HG03378 (cell line): ENCODE measurements around the gene EDNRA.

Experiments
- ATAC-seq: cut with Tn5 transposase; IDR thresholded peaks from one replicate; pipeline ENCODE4 v1.9.1; 2021; ENCODE audit warnings: mild to moderate bottlenecking, moderate library complexity; ENCODE audit not compliant: unreplicated experiment

The EDNRA gene

GRCh38 chr4:147538711-147539110, 57.8 kb downstream of the EDNRA start:
- ATAC-seq = no peak

GRCh38 chr4:147539959-147540358, 59.1 kb downstream of the EDNRA start:
- no peak for ATAC-seq

DNA sequence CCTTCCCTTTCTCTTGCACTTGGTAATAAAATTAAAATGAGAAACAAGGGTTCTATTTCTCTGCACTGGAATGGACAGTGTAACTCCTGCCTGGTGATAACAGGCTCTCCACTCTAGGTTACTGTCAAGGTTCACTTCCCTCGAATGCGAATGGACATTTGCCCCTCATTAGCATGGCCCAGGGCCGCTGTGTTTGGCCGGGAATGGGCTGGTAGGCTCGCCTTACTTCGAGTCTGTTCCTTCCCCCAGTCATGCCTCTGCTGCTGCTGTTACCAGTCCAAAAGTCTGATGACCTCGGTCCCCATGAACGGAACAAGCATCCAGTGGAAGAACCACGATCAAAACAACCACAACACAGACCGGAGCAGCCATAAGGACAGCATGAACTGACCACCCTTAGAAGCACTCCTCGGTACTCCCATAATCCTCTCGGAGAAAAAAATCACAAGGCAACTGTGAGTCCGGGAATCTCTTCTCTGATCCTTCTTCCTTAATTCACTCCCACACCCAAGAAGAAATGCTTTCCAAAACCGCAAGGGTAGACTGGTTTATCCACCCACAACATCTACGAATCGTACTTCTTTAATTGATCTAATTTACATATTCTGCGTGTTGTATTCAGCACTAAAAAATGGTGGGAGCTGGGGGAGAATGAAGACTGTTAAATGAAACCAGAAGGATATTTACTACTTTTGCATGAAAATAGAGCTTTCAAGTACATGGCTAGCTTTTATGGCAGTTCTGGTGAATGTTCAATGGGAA, 61.5 kb downstream of the EDNRA start:
- no peak for ATAC-seq

- no peak for ATAC-seq
Measured at GRCh38 chr4:147543034-147543433, 62.1 kb downstream of the EDNRA start.

DNA sequence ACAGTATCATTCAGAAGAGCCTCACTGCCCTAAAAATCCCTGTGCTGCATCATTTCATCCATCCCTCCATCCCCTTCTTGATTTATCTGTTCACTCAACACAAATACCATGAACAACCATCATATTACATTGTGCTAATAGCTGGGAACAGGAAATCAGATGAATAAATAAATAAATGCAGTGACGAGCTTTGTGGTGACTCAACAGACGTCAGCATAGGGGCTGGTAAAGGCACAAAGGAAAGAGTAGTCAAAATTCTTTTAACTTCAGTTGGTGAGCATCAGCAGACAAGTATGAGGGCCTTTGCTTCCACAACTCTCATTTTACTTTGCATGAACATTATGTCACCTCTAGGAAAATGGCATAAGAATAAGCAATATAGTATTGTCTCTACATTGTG, 65.5 kb downstream of the EDNRA start:
- no peak for ATAC-seq

GRCh38 chr4:147547314-147548056, 66.6 kb downstream of the EDNRA start:
- ATAC-seq = no peak

- no peak for ATAC-seq
Measured at GRCh38 chr4:147548256-147548655, 67.4 kb downstream of the EDNRA start.

DNA sequence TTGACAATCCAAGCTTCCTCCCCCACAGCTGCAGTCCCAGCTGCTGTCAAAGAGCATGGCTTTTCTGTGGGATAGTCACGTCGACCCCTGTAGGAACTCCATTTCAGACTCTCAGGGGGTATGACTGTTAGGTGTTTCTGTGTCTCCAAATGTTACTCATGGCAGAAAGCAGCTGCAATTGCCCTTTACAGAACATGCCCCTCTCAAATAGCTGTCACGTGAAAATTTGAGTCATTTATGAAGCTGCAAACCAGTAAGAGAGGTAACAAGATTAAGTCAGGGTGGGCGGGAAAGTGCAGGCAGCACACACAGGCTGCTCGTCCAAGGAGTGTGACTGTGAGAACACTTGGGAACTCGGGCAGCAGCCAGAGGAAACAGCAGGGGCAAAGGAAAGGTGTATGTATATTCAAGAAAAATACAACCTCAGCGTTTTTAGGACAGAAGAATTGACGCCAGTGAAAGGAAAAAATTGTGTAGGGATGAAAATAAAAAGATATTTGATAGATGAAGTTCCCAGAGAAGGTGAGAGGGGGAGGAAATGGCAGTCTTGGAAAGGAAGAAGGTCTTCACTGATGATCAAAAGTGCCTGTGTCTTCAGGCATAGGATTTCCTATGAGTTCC, 69.8 kb downstream of the EDNRA start:
- ATAC-seq = peak; percentile 75

GRCh38 chr4:147560625-147561024, 79.7 kb downstream of the EDNRA start:
- no peak for ATAC-seq

DNA sequence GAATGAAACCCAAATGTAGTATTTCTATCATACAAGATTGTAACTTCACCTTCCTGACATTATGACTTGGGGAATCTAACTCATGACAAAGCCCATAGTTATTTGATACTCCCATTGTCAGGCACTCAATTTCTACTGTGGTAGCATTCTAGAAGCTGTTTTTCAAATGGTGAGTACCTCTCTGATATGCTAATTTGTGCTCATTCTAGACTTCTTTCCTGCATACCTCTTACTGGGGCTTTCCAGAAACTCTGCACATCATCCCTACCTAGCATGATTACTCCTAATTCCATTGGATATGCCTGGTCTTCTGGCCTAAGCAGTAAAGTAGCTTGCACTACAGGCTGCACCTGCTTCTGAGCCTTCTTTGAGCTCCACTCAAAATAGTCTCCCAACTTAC, 85.9 kb downstream of the EDNRA start:
- no peak for ATAC-seq

DNA sequence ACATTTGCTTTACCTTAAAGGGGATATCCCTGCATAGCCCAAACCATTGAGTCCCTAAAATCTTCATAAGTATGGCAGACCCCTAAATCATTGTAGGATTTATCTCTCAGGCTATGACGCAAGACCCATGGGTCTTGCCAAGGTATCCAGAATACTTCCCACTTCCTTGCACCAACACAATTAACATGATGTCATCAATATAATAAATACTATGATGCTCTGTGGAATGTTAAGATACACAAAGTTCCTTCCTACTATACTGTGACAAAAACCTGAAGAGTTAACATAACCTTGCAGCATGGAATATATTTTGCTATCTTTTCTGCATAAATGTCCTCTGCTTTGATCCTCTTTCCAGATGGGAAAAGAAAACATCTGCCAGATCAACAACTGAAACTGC, 86.4 kb downstream of the EDNRA start:
- no peak for ATAC-seq

DNA sequence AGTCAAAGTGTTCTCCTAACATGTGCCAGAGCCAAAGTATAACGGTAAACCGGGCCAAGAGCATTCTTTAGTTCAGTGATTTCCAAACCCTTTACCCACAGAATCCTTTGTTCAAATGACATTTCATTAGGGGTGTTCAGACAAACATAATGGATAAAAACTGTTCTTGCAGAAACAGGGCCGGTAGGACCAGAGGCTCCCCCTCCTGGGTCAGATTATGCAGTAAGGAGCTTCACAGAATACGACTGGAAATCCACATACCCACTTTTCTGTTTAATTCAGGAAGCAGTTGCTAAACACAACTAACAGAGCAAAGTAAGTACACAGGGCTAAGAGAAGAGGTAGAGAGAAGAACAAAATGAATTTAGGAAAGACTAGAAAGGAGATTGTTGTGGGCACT, 89.7 kb downstream of the EDNRA start:
- ATAC-seq = no peak

GRCh38 chr4:147571036-147571770, 90.3 kb downstream of the EDNRA start:
- ATAC-seq = no peak

- ATAC-seq = no peak
Measured at GRCh38 chr4:147576084-147576483, 95.2 kb downstream of the EDNRA start.

GRCh38 chr4:147578051-147578476, 97.2 kb downstream of the EDNRA start:
- no peak for ATAC-seq

DNA sequence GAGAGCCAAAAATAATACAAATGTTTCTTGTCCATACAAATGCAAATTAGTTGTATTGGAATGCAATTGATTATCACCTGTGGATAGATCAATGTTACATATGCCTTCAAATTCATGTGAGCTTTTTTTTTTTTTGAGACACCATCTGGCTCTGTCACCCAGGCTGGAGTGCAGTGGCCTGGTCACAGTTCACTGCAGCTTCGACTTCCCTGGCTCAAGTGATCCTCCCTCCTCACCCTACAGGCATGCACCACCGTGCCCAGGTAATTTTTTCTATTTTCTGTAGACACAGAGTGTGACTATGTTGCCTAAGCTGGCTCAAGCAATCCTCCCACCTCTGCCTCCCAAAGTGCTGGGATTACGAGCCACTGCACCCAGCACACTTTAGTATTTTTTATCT, 97.7 kb downstream of the EDNRA start:
- no peak for ATAC-seq

DNA sequence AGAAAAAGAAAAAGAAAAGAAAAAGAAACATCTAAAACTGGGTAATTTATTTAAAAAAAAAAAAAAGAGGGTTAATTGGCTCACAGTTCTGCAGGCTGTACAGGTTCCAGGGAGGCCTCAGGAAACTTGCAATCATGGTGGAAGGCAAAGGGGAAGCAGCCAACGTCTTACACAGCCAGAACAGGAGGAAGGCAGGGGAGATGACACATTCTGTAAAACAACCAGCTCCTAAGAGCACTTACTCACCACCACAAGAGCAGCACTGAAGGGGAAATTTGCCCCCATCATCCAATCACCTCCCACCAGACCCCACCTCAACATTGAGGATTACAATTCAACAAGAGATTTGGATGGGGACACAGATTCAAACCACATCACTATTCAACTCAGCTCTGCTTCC, 99.5 kb downstream of the EDNRA start:
- no peak for ATAC-seq

GRCh38 chr4:147581606-147582350, 100.9 kb downstream of the EDNRA start:
- no peak for ATAC-seq

DNA sequence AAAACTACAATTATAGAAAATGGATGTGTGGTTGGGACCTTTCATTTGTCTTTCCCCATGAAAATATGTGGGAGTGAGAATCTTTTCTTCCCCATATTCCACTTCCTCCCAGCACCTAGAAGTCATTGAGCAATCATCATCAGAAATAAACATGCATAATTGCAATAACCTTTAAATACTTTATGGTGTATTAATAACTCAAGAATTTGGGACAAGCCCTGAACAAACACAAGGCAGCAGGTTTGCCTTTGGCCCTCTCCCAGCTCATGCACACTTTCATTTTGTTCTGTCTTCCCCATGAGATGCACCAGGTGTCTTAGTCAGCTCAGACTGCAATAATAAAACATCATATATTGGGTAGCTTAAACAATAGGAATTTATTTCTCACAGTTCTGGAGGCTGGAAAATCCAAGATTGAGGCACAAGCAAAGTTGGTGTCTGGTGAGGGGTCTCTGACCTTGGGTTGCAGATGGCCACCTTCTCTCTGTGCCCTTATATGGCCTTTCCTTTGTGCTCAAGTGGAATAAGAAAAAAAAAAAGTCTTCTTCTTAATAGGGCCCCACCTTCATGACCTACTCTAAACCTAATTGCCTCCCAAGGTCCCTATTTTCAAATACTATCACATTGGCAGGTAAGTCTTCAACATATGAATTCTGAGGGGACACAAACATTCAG, 101.6 kb downstream of the EDNRA start:
- ATAC-seq = no peak

DNA sequence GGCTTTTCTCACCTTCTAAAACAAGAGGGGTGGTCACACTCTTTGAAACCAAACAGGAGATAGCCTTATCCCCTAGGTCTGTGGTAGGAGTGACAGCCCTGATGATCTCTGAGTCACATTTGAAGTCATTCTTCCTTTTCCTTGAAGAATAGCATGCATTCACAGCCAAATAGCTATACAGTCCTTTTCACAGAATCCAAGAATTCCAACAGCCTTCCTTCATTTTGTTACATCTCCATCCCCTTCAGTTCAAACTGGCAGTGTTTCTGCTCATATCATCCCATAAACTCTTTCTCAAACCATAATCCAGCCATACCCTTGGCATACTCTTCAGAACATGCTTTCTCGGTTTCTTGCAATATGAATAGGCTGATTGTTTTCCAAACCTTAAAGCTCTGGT, 103.0 kb downstream of the EDNRA start:
- no peak for ATAC-seq
